AG09319 (cell line): ENCODE data around the gene P2RY6.

Experiments used
- DNase-seq: peaks from one replicate; pipeline ENCODE4 v3.0.0-alpha.2; 2010; ENCODE audit warnings: low read depth; ENCODE audit errors: extremely low read depth
- TF ChIP-seq, protein P1 (sequence below): IDR thresholded peaks from 2 replicates; pipeline ENCODE4 v1.5.1; 2011; ENCODE audit warnings: low read depth, mild to moderate bottlenecking, inconsistent platforms, low read length, moderate library complexity

The P2RY6 gene

DNA sequence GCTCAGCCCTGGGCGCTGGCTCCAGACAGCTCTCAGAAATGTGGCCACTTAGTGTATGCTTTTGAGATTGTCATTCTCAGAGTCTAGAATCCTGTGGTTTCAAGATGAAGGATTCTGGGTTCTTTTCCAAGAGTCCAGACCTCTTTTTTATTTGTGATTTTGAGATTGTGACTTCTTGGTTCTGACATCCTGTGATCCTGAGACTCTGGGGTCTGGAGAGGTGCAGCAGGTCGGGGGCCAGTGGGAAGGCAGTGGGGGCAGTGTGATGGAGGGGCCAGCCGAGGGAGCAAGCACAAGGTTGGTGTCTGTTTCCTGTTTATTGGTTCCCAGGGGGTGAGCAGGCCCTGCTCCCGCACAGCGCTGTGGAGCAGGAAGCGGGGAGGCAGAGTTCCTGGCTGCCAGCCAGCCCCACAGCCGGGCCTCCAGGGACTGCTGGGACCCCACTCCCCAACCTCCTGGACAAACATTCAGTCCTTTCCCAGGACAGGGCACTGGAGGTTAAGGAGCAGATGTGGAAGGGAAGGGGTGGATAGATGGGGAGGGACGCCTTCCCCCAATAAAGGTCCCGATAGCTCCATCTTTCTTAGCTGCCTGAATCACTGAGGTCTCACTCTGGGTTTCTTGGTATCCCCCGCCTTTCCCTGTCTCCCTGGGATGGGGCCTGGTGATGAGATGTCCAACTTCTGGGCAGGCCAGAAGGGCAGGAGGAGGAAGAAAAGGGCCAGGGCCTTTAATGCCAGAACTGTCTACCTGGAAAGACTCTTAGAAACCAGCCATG lies 49.7 kb downstream of the P2RY6 start:
- TF ChIP-seq, protein P1, sequence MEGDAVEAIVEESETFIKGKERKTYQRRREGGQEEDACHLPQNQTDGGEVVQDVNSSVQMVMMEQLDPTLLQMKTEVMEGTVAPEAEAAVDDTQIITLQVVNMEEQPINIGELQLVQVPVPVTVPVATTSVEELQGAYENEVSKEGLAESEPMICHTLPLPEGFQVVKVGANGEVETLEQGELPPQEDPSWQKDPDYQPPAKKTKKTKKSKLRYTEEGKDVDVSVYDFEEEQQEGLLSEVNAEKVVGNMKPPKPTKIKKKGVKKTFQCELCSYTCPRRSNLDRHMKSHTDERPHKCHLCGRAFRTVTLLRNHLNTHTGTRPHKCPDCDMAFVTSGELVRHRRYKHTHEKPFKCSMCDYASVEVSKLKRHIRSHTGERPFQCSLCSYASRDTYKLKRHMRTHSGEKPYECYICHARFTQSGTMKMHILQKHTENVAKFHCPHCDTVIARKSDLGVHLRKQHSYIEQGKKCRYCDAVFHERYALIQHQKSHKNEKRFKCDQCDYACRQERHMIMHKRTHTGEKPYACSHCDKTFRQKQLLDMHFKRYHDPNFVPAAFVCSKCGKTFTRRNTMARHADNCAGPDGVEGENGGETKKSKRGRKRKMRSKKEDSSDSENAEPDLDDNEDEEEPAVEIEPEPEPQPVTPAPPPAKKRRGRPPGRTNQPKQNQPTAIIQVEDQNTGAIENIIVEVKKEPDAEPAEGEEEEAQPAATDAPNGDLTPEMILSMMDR, result no peak
- DNase-seq, result no peak

DNA sequence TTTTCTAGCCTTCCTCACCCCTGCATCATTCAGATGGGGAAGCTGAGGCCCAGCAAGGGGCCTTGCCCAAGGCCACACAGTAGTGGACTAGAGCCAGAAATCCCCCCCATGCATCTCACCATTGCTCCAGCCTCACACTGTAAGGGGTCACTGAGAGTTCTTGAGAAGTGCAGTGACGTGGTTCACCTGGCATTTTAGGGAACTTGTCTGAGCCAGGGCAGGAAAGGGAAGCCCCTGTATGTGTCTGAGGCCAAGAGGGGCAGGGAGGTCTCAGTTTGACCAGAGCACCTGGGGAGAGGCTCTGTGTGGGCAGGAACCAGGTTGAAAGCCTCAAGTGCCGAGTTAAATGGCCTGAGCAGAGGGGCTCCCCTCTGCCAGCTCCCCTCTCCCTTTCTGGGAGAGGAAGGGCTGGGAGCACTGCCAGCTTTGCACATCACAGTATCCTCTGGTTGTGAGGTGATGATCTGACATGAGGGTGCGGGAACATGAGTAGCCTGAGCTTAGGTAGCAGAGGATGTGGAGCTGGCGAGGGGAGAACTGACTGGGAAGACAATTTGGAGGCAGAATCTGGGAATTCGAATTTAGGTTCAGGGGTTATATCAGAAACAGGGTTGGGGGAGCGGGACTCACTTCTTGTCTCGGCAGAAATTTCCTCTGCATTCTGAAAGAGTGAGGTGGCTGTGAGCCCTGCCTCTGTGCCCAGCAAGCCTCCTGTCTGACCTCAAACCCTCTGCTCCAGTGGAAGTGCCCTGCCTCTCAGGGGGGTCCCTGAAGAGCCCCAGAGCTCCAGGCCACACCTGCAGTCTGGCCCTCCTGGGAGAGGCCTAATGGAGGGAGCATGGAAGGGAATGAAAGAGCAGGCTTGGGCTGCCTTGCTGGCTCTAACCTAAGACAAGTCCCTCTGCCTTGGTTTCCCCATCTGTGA lies 50.5 kb downstream of the P2RY6 start:
- TF ChIP-seq, protein P1, result no peak
- DNase-seq, result no peak

DNA sequence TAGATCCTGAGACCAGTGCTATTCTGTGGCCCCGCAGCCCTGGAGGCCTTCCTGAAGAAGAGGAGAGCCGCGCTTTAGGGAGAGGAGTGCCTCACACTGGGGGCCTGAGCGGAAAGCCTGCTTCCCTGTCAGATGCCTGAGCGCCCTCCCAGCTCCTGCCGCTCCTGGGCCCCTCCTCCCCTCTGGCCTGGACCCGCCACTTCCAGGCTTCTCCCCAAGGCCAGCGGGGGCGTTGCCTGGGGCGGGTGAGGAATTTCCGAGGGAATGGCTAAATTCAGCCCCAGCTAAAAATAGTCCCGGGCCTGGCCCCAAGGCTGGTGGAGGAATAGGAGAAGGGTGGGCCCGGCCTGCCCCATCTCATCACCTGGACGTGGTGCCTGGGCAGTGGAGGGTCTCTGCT lies 51.3 kb downstream of the P2RY6 start:
- TF ChIP-seq, protein P1, result no peak
- DNase-seq, result peak; percentile 48

DNA sequence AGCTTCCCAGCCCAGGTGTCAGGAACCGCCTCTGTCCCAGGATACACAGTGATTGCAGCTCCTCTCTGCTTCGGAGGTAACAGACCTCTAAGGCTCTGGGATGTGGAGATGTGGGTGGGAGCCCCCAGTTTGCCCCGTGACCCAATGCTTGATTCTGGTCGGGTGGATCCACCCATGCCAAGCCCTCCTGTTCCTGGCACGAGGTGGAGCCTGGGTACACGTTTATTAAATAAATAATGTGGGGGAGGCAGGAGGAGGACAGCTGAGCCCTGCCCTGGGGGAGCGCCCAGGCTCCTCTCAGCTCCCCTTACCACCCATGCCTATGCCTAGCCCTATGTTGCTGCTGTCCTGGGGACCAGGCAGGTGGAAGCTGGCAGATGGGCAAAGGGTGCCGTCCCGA lies 52.0 kb downstream of the P2RY6 start:
- TF ChIP-seq, protein P1, result no peak
- DNase-seq, result no peak

DNA sequence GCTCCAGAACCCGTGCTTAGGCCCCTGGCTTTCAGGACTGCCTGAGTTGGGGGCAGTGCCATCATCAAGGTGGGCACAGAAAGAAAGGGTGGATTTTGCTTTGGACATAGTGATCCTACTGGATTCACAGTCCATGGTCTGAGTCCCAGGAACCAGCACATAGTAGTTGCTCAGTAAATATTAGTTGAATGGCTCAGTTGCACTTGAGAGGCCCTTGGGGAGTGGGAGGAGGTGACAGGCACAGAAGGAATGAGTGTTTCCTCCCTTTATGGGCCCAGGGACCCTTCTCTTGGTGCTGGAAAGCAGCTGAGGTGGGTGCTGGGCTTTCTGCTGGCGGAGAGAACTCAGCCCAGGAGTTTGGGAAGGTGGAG lies 52.5 kb downstream of the P2RY6 start:
- no peak for DNase-seq
- TF ChIP-seq, protein P1, result no peak

DNA sequence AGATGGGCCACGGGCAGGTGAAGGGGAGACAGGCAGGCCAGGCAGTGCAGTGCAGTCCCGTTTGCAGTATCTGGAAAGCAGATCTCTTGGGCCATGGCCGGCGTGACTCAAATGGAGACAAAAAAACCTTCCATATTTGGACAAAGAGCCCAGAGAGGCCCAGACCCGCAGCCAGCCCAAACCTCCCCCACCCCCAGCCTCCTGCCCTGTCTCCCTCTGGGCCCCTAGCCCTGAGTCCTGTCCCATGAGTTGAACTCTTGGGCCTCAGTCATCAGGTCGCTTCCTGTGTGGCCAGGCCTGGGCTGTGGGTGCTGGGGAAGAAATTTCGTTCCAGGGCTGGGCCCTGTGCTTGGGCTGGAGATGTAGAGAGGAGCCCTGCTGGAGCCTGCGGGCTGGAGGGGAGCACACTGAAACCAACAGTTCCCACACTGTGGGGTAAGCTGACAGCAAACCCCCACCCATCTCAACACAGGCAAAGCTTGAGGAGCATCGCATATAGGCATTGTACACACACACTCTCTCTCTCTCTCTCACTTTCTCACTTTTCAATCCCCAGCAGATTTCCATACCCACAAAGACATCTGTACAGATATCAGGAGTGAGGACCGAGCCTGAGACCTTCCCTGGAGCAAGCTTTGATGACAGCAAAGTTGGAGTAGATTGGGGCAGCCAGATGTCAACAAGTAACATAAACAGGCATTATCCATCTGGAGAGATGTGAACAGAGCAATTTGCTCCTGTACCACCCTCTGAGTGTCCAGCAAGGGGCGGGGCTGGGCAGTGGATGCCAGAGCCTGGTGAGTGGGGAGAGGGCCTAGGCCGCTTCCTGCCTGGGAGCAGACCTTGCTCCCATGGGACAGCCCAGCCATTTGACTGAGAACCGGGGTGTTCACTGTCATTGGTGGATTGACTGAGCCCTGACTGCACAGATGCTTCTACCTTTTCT lies 53.2 kb downstream of the P2RY6 start:
- no peak for DNase-seq
- TF ChIP-seq, protein P1, result no peak
